ENCODE measurements around the gene PPDPF. TPM values are rescaled to one million over a fixed set of nuclear protein-coding genes. Genes with fewer than 3 reads are reported as not detected.

Gene PPDPF
- total RNA-seq, 1 experiment from 2014 or later, result 243 TPM

DNA sequence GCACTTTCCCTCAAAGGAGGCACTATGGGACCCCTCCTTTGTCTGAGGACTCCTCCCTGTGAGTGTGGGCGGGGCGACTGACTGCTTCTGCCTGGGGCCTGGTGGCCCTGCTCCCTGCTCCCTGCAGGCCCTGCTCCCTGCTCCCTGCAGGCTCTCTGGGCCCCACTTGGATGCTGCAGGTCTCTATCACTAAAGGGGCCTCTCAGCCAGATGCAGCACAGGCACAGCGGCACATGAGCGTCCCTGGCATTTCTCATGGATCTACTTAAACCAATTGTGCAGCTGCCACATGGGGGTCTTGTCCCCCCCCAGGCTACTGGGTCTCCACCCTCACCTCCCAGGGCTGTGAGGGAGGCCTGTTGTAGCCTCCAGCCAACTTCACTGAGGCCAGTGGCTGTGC lies 29.5 kb upstream of the PPDPF start:
- no peak overlapping the region for H3K27ac ChIP-seq
- H3K9me3 ChIP-seq (ENCODE audit: insufficient read depth, low read depth), result no peaks in the 10 kb centered on the region
- no peaks in the 10 kb centered on the region for H3K79me2 ChIP-seq (ENCODE audit: low read depth)
- no peak for TF ChIP-seq EZH2 (IDR thresholded peaks at IDR 0.05; ENCODE audit: low read depth)
- TF ChIP-seq, protein P1, sequence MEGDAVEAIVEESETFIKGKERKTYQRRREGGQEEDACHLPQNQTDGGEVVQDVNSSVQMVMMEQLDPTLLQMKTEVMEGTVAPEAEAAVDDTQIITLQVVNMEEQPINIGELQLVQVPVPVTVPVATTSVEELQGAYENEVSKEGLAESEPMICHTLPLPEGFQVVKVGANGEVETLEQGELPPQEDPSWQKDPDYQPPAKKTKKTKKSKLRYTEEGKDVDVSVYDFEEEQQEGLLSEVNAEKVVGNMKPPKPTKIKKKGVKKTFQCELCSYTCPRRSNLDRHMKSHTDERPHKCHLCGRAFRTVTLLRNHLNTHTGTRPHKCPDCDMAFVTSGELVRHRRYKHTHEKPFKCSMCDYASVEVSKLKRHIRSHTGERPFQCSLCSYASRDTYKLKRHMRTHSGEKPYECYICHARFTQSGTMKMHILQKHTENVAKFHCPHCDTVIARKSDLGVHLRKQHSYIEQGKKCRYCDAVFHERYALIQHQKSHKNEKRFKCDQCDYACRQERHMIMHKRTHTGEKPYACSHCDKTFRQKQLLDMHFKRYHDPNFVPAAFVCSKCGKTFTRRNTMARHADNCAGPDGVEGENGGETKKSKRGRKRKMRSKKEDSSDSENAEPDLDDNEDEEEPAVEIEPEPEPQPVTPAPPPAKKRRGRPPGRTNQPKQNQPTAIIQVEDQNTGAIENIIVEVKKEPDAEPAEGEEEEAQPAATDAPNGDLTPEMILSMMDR (conservative IDR thresholded peaks at IDR 0.05), result no peak
- H3K4me3 ChIP-seq, result no peak overlapping the region
- H3F3A ChIP-seq (ENCODE audit: insufficient read depth, low read depth), result no peaks in the 10 kb centered on the region
- no peaks in the 10 kb centered on the region for H3K9me2 ChIP-seq (ENCODE audit: insufficient read depth)
- no peaks in the 10 kb centered on the region for H3K4me1 ChIP-seq (replicated peaks; ENCODE audit: insufficient read depth)
- no peaks in the 10 kb centered on the region for H3K27me3 ChIP-seq (ENCODE audit: insufficient read depth, low read depth)
- H4K20me1 ChIP-seq (ENCODE audit: insufficient read depth), result peaks cover 3% of the 10 kb centered on the region; the same call in 1 of the 2 replicates
- H3K36me3 ChIP-seq (ENCODE audit: low read depth), result no peaks in the 10 kb centered on the region
- DNase-seq, result no peak
- ChIA-PET CTCF (no interaction called here), POLR2A (ENCODE audit: unreplicated experiment) (no interaction called here)
- no TSS peak for BruUV-seq (replicated peaks)
- intact Hi-C loops (cut with micrococcal nuclease; ENCODE audit: unreplicated experiment), result loop anchor here (10.0 kb wide), 1 partner anchor 46 kb away; no protein-coding TSS in a partner anchor
- H3K4me2 ChIP-seq, result no peak overlapping the region
- no peak overlapping the region for H2AFZ ChIP-seq

DNA sequence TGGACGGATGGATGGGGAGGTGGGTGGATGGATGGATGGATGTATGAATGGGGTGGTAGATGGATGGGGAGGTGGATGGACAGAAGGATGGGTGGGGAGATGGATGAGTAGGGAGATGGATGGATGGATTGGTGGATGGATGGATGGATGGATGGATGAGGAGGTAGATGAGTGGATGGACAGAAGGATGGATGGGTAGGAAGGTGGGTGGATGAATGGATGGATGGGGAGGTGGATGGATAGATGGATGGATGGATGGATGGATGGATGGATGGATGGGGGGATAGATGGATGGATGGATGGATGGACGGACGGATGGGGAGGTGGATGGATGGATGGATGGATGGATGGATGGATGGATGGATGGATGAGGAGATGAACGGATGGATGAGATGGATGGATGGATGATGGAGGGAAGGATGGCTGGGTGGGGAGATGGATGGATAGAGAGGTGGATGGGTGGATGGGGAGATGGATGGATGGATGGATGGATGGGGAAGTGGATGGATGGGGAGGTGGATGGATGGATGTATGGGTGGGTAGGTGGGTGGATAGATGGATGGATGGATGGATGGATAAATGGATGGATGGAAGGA lies 28.8 kb upstream of the PPDPF start:
- Histone ChIP-seq H3K36me3 (ENCODE audit: low read depth) (no peaks in the 10 kb centered on the region), H3F3A (ENCODE audit: insufficient read depth, low read depth) (no peaks in the 10 kb centered on the region), H3K79me2 (ENCODE audit: low read depth) (no peaks in the 10 kb centered on the region), H3K4me3 (no peak overlapping the region), H3K4me1 (replicated peaks; ENCODE audit: insufficient read depth) (no peaks in the 10 kb centered on the region), H3K27me3 (ENCODE audit: insufficient read depth, low read depth) (no peaks in the 10 kb centered on the region), H4K20me1 (ENCODE audit: insufficient read depth) (peaks cover 3% of the 10 kb centered on the region; the same call in 1 of the 2 replicates), H2AFZ (no peak overlapping the region), H3K9me2 (ENCODE audit: insufficient read depth) (no peaks in the 10 kb centered on the region), H3K4me2 (no peak overlapping the region), H3K9me3 (ENCODE audit: insufficient read depth, low read depth) (no peaks in the 10 kb centered on the region), H3K27ac (no peak overlapping the region)
- CTCF ChIA-PET, result no interaction called here
- no peak for TF ChIP-seq EZH2 (IDR thresholded peaks at IDR 0.05; ENCODE audit: low read depth)
- TF ChIP-seq, protein P1 (conservative IDR thresholded peaks at IDR 0.05), result no peak
- BruUV-seq (replicated peaks), result no TSS peak
- intact Hi-C loops (cut with micrococcal nuclease; ENCODE audit: unreplicated experiment), result loop anchor here (10.0 kb wide), 1 partner anchor 47 kb away; no protein-coding TSS in a partner anchor
- POLR2A ChIA-PET (ENCODE audit: unreplicated experiment), result no interaction called here
- no peak for DNase-seq

DNA sequence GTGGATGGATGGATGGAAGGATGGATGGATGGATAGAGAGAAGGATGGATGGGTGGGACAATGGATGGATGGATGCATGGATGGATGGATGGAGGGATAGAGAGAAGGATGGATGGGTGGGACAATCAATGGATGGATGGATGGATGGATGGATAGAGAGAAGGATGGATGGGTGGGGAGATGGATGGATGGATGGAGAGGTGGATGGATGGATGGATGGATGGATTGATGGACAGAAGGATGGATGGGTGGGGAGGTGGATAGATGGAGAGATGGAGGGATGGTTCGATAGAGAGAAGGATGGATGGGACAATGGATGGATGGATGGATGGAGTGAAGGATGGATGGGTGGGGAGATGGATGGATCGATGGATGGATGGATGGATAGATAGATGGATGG lies 28.0 kb upstream of the PPDPF start:
- no peaks in the 10 kb centered on the region for H3K79me2 ChIP-seq (ENCODE audit: low read depth)

More for the DNA sequence above, 28.0 kb upstream of the PPDPF start:
- H3K4me3 ChIP-seq, result no peak overlapping the region
- 0 out of 2 replicates have a peak, but pooled peaks cover under 1% of the 10 kb centered on the region for H3K27me3 ChIP-seq (ENCODE audit: insufficient read depth, low read depth)
- H4K20me1 ChIP-seq (ENCODE audit: insufficient read depth), result peaks cover 3% of the 10 kb centered on the region; the same call in 1 of the 2 replicates
- no peak overlapping the region for H3K4me2 ChIP-seq
- BruUV-seq (replicated peaks), result no TSS peak
- intact Hi-C loops (cut with micrococcal nuclease; ENCODE audit: unreplicated experiment), result loop anchor here (10.0 kb wide), 1 partner anchor 48 kb away; no protein-coding TSS in a partner anchor
- POLR2A ChIA-PET (ENCODE audit: unreplicated experiment), result no interaction called here
- CTCF ChIA-PET, result no interaction called here
- DNase-seq, result no peak
- no peaks in the 10 kb centered on the region; the same call in 1 of the 2 replicates for H3F3A ChIP-seq (ENCODE audit: insufficient read depth, low read depth)
- TF ChIP-seq, protein P1 (conservative IDR thresholded peaks at IDR 0.05), result no peak
- no peak for TF ChIP-seq EZH2 (IDR thresholded peaks at IDR 0.05; ENCODE audit: low read depth)
- H2AFZ ChIP-seq, result no peak overlapping the region
- H3K27ac ChIP-seq, result no peak overlapping the region
- no peaks in the 10 kb centered on the region for H3K36me3 ChIP-seq (ENCODE audit: low read depth)
- H3K9me3 ChIP-seq (ENCODE audit: insufficient read depth, low read depth), result no peaks in the 10 kb centered on the region
- no peaks in the 10 kb centered on the region for H3K4me1 ChIP-seq (replicated peaks; ENCODE audit: insufficient read depth)
- no peaks in the 10 kb centered on the region for H3K9me2 ChIP-seq (ENCODE audit: insufficient read depth)

Measured in PC-9 (cell line).